Measurements from ENCODE around the gene CCDC197. TPM values are rescaled to one million over a fixed set of nuclear protein-coding genes. Genes with fewer than 3 reads are reported as not detected.

The CCDC197 gene
- polyA plus RNA-seq, 1 experiment: not detected

DNA sequence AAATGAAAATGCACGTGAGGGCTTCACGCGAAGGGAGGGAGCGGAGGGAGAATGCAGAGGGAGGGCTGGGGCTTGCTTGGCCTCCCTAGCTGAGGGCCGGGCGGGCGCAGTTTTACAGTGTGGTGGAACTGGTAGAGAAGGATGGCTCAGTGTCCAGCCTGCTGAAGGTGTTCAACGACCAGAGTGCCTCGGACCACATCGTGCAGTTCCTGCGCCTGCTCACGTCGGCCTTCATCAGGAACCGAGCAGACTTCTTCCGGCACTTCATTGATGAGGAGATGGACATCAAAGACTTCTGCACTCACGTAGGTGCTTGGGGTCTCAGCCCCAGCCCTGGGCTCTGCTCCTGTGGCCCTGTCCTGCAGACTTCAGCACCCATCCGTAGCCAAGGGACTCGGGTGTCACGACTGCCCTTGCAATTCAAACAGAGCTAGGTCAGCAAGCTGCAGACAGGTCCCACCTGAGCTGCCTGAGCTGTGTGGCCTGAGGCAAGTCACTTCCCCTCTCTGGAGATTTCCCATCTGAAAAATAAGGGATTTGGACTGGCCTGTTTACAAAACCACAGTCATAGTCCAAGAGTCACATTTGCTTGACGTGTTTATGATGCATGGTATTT lies 47.5 kb downstream of the CCDC197 start:
- no peak overlapping the region for H3K4me3 ChIP-seq (ENCODE audit: low read depth, low read length)
- no peak for TF ChIP-seq CTCF (IDR thresholded peaks at IDR 0.05; ENCODE audit: low read depth, low read length)
- ChIA-PET CTCF (interaction anchor here (0.6 to 9.6 kb wide), 3 partner anchors 8 to 88 kb away, joined by 3 to 65 read pairs (median 3); no protein-coding TSS in a partner anchor), POLR2A (no interaction called here)
- H3K27ac ChIP-seq (ENCODE audit: low read depth, low read length): no peak overlapping the region
- H3K27me3 ChIP-seq (ENCODE audit: control insufficient read depth, insufficient read depth, low read length): no peaks in the 10 kb centered on the region
- H3K9me3 ChIP-seq (ENCODE audit: control insufficient read depth, insufficient read depth, low read length): no peaks in the 10 kb centered on the region; the same call in 1 of the 2 replicates
- no peak for DNase-seq (ENCODE audit: low read depth, low spot score)

GRCh38 chr14:94045101-94045500 lies 48.0 kb downstream of the CCDC197 start:
- POLR2A ChIA-PET: no interaction called here
- CTCF ChIA-PET: interaction anchor here (0.6 to 9.6 kb wide), 3 partner anchors 8 to 87 kb away, joined by 3 to 65 read pairs (median 3); no protein-coding TSS in a partner anchor
- Histone ChIP-seq H3K4me3 (ENCODE audit: low read depth, low read length) (no peak overlapping the region), H3K9me3 (ENCODE audit: control insufficient read depth, insufficient read depth, low read length) (no peaks in the 10 kb centered on the region; the same call in 1 of the 2 replicates), H3K27ac (ENCODE audit: low read depth, low read length) (no peak overlapping the region), H3K27me3 (ENCODE audit: control insufficient read depth, insufficient read depth, low read length) (no peaks in the 10 kb centered on the region)
- DNase-seq (ENCODE audit: low read depth, low spot score): no peak
- TF ChIP-seq CTCF (IDR thresholded peaks at IDR 0.05; ENCODE audit: low read depth, low read length): no peak

GRCh38 chr14:94045563-94046345 lies 48.7 kb downstream of the CCDC197 start:
- no peak overlapping the region for H3K27ac ChIP-seq (ENCODE audit: low read depth, low read length)
- H3K9me3 ChIP-seq (ENCODE audit: control insufficient read depth, insufficient read depth, low read length): no peaks in the 10 kb centered on the region; the same call in 1 of the 2 replicates
- ChIA-PET CTCF (interaction anchor here (1.0 to 9.6 kb wide), 4 partner anchors 10 to 91 kb away, joined by 3 to 65 read pairs (median 5); no protein-coding TSS in a partner anchor), POLR2A (no interaction called here)
- H3K4me3 ChIP-seq (ENCODE audit: low read depth, low read length): no peak overlapping the region
- no peak for TF ChIP-seq CTCF (IDR thresholded peaks at IDR 0.05; ENCODE audit: low read depth, low read length)
- no peak for DNase-seq (ENCODE audit: low read depth, low spot score)
- H3K27me3 ChIP-seq (ENCODE audit: control insufficient read depth, insufficient read depth, low read length): no peaks in the 10 kb centered on the region

GRCh38 chr14:94046696-94047250 lies 49.7 kb downstream of the CCDC197 start:
- Histone ChIP-seq H3K4me3 (ENCODE audit: low read depth, low read length) (no peak overlapping the region), H3K27me3 (ENCODE audit: control insufficient read depth, insufficient read depth, low read length) (no peaks in the 10 kb centered on the region), H3K27ac (ENCODE audit: low read depth, low read length) (no peak overlapping the region), H3K9me3 (ENCODE audit: control insufficient read depth, insufficient read depth, low read length) (no peaks in the 10 kb centered on the region; the same call in 1 of the 2 replicates)
- no peak for DNase-seq (ENCODE audit: low read depth, low spot score)
- POLR2A ChIA-PET: no interaction called here
- CTCF ChIA-PET: interaction anchor here (0.6 to 9.6 kb wide), 4 partner anchors 11 to 107 kb away, joined by 3 to 65 read pairs (median 5); no protein-coding TSS in a partner anchor
- no peak for TF ChIP-seq CTCF (IDR thresholded peaks at IDR 0.05; ENCODE audit: low read depth, low read length)
